HG02938 (cell line): Measurements from ENCODE around the gene ZNF576.
"Not testable (repeated sequence)": the region's sequence is repeated elsewhere in the genome, so short reads cannot be mapped to it uniquely, and the experiment has no call there.

ENCODE experiments used
- ATAC-seq: cut with Tn5 transposase; IDR thresholded peaks from one replicate; pipeline ENCODE4 v1.9.1; 2021; ENCODE audit warnings: mild to moderate bottlenecking, moderate library complexity; ENCODE audit not compliant: unreplicated experiment

ZNF576 gene

DNA sequence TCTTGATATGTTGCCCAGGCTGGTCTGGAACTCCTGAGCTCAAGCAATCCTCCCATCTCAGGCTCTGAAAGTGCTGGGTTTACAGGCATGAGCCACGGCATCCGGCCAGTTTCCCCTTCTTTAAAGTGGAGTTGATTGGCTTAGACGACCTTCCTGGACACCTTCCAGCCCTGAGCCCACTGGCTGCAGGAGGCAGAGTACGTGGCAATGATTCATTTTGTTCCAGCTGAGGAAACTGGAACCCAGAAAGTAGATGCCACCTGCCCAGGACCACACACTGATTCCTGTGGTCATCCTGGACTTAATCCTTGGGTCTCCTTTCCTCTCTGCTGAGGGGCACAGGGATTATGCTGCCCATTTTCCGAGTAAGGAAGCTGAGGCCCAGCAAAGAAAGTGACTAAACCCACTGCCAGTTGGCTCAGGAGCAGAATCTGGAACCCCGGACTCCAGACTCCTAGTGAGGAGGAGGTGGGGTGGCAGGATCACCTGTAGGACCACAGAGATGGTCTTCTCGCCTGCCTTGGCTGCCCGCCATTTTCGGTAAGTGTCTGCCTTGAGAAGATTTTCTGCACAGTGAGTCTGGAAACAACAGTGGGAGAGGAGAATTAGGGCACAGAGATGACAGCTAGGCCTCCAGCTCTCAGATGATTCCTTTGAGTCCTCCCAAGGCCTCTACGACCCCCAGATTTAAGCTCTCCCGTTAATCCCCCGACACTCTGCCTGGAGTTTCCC lies 21.8 kb upstream of the ZNF576 start:
- ATAC-seq: no peak

DNA sequence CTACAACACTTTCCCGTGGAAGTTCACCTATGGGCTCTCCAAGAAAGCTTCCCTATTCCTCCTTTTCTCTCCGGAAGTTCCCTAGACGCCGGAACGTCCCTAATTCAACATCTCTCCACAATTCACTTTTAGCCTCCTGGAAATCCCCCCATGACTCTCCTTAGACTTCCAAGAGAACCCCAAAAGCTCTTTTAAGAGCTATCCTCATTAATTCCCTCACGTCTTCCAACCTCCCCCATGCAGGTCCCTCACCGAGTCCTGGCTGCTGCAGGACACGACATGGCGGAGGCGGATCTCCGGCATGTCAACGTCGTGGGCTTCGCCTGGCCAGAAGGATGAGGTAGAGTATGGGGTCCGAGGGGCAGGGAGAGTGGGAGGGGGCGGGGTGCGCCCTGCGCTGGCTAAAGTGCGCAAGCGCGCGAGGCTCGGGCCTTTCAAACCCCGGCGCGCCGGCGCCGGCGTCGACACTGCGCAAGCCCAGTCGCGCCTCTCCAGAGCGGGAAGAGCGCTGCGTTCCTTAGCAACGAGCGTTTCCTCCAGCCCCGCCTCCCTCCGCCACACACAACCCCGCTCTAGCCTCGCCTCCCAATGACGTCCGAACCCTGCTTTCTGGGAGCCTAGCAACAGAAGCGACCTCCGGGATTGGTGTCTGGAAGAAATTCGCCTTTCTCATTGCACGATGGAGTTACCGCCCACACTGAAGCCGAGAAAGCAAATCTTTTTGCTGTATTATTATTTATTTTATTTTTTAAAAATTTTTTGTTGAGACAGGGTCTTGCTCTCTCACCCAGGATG lies 21.0 kb upstream of the ZNF576 start, which contains the start of the genes PINLYP and XRCC1:
PINLYP (plus strand) TSS at position 646 of the 795 bp plus-strand sequence. CDS start 1,391 bp downstream, outside the sequence.
XRCC1 (minus strand) TSS at position 372 of the 795 bp plus-strand sequence; CDS start at position 303, 69 bp downstream.
- ATAC-seq: peak; percentile 98

GRCh38 chr19:43575955-43576878 lies 20.2 kb upstream of the ZNF576 start:
- ATAC-seq: peak; percentile 6

- no peak for ATAC-seq
Measured at GRCh38 chr19:43578787-43579186, 17.6 kb upstream of the ZNF576 start.

DNA sequence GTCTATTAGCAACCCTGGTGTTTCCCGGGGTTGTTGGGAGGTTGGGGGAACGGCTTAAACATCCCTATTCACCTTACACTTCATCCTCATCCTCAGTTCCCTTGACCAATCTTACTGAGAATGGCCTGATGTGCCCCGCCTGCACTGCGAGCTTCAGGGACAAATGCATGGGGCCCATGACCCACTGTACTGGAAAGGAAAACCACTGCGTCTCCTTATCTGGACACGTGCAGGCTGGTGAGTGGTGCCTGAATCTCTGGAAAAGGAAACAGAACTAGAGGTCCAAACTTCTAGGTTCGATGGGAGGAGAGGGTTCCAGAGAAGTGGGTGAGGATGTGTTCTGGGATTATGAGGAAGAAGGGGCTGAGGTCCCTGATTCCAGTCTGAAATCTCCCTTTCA lies 14.9 kb upstream of the ZNF576 start:
- no peak for ATAC-seq

DNA sequence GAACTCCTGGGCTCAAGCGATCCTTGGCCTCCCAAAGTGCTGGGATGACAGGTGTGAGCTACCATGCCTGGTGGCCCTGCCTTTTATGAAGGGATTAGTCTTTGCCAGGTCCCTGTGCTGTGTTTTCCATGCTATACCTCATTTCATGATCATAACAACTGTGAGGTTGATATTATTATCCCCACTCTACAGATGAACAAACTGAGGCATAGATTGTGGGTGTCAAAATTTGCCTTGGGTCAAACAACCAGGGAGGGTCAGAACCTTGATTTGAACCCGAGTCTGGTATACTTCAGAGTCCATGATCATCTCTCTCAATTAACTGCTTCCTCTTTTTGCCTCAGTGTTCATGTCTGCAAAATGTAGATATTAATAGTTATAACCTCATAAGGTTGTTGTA lies 13.9 kb upstream of the ZNF576 start:
- no peak for ATAC-seq

GRCh38 chr19:43584484-43584883 lies 11.9 kb upstream of the ZNF576 start:
- no peak for ATAC-seq

- ATAC-seq: no peak
Measured at GRCh38 chr19:43586346-43586745, 10.0 kb upstream of the ZNF576 start.

DNA sequence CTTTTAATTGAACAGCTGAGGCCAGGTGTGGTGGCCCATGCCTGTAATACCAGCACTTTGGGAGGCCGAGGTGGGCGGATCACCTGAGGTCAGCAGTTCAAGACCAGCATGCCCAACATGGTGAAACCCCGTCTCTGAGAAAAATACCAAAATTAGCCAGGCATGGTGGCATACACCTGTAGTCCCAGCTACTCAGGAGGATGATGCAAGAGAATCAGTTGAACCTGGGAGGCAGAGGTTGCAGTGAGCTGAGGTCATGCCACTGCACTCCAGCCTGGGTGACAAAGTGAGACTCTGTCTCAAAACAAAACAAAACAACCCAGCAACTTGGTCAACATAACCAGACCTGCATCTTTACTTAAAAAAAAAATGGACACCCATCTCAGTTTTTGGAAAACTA lies 9.4 kb upstream of the ZNF576 start:
- not testable (repeated sequence) for ATAC-seq

DNA sequence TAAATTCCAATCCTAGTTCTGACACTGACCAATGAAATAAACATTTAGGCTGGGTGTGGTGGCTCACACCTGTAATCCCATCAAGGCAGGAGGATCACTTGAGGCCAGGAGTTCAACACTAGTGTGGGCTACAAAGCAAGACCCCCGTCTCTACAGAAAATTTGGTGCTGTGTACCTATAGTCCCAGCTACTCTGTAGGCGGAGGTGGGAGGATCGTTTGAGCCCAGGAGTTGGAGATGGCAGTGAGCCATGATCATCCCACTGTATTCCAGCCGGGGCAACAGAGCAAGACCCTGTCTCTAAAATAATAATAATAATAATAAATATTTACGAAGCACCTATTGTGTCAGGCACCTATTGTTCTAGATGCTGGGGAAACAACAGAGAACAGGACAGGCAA lies 7.1 kb upstream of the ZNF576 start:
- no peak for ATAC-seq

GRCh38 chr19:43589678-43590077 lies 6.7 kb upstream of the ZNF576 start:
- ATAC-seq: no peak

DNA sequence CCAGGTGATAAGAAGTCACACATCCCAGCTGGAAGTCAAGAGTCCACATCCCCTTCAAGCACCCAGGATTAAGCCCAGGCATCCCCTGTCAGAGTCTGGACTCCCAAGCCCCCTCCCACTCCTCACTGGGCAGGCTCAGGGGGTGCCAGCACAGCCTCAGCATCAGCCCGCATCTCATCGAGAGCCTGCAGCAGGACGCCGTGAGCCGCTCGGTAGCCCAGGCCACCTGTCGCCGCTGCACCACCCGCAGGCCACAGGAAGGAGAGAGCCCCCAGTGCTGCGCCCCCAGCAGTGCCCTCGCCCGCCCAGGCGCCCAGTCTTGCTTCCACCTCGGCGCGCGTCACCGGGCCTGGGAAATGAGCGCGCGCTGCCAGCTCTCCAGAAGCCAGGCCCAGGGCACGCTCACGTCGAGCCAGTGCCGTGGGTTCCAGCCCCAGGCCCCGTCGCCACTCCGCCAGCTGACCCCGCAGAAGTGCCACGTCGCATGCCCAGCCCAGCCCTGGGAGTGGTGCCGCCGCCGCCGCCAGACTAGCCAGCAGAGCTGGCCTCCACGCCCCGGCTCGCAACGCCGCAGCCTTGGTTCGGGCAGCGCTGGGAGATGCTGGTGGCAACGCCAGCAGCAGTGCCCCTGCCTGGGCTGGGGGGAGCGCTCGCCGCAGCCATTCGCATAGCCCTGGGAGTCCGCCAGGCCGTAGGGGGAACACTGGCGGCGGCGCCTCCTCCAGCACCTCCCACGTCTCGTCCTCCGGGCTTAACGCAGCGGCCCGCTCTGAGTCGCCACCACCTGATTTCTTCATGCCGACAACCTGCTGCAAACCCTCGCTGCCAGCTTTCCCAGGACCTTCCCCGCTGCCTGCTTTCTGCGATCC lies 4.3 kb upstream of the ZNF576 start:
- ATAC-seq: no peak

- no peak for ATAC-seq
Measured at GRCh38 chr19:43592800-43593350, 3.5 kb upstream of the ZNF576 start.

DNA sequence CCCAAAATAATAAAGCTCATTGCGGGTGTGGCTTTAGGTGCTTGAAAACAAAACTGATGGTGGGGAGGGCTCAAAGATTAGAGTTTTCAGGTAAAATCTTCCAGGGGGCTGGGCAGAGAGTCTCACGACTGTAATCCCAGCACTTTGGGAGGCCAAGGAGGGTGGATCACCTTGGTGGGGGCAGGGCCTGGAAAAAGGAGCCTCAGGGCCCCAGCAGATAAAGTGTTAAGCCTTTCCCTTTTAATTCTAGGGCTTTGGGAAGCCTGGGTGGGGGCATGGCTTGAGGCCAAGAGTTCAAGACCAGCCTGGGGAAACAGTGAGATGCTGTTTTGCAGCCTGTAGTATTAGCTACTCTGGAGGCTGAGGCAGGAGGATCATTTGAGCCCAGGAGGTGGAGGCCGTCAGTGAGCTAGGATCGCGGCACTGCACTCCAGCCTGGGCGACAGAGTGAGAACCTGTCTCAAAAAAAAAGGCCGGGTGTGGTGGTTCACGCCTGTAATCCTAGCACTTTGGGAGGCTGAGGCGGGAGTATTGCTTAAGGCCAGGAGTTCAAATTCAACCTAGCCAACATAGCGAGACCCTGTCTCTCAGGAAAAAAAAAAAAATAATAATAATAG lies 2.2 kb upstream of the ZNF576 start:
- ATAC-seq: no peak

DNA sequence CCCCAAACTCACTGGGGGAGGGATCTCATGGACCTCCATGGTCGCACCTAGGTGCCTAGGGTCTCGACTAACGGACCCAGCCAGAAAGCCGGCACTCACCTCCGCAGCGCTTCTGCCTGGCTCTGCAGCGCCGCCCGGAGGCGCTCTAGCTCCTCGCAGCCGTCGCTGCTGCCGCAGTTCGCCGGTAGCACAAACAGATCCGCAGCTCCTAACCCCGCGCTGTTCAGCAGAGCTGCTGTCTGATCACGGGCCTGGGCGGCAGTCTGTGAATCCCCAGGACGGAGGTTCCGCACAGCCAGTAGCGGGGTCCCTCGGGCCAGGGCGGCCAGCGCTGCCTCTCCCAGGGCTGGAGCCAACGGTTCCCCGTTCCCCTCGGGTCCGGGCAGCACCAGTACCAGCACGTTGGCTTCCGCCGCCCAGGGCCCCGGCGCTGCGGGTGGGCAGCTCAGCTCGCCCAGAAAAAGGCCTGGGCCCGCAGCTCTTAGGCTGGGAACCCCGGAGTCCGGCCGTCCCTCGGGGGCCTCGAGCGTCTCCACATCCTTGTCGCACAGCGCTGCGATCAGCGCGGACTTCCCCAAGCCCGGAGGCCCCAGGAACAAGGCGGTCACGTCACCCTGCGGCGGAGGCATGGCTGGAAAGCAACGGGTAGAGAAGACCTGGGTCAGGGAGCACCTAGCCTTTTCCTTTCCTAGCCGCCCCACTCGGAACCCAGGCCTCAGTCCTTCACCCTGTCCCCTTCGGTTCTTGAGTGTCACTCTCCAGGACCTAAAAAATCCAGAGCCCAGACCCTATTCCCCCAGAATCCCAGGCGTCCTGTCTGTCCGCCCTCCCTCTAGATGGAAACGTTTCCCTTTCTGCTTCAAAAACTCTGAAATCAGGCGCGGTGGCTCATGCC lies 1.4 kb upstream of the ZNF576 start:
- no peak for ATAC-seq

DNA sequence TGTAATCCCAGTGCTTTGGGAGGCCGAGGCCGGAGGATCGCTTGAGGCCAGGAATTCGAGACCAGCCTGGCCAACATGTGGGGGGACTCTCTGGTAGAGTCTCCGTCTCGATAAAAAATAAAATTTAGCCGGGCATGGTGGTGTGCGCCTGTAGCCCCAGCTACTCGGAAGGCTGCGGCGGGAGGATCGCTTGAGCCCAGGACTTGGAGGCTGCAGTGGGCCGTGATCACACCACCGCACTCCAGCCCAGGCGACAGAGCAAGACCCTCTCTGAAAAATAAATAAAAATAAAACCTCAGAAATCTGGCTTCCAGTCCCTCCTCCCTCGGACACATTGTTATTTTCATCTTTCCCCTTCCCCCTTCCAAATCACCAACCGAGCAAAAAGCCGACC lies 793 bp upstream of the ZNF576 start:
- peak; percentile 10 for ATAC-seq

DNA sequence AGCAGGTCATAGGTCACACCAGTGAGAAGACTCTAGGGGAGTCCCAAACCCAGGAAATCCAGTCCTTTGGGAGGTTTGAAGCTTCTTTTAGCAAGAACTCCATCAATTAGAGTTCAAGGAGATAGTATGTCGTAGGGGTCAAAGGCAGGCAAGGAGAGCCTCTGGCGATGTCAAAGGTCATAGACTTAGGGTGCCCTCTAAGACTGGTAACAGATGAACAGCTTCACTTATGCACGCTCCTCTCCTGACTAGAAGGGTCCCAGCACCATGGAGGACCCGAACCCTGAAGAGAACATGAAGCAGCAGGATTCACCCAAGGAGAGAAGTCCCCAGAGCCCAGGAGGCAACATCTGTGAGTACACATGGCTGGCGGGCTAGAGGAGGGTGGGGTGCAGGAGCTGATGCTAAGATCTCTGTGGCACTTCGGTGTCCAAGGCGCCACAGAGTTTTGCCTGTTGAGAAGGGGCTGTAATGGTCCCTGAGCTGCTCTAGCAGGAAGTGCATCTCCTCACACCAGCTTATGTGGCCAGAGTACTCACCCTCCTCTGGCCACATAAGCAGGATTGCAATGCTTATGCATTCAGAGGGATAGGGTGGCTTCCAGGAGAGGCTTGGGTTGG lies 557 bp downstream of the ZNF576 start:
- no peak for ATAC-seq

GRCh38 chr19:43597876-43598275 lies 1.5 kb downstream of the ZNF576 start:
- no peak for ATAC-seq
